Keratinocyte (primary cell): ENCODE results near the gene GABRB2. TPM values are rescaled to one million over a fixed set of nuclear protein-coding genes. Genes with fewer than 3 reads are reported as not detected.

Source experiments
- DNase-seq: peaks from one replicate; pipeline ENCODE4 v3.0.0-alpha.2; 2011; ENCODE audit warnings: low read depth, missing footprints, low spot score
- FAIRE-seq: peaks from 2 replicates; lab custom pipeline; 2011; peaks lifted over from hg19 to GRCh38; lab: Jason Lieb, UNC
- H2AFZ ChIP-seq: 2 replicates; pipeline ENCODE4 v1.6.0; 2012; ENCODE audit warnings: low read length, control low read depth, inconsistent platforms; ENCODE audit not compliant: control insufficient read depth
- H3K27ac ChIP-seq: 2 replicates; pipeline ENCODE4 v1.5.1; 2011; ENCODE audit warnings: low read length; ENCODE audit not compliant: control insufficient read depth, insufficient read depth
- H3K27me3 ChIP-seq: 3 replicates; pipeline ENCODE4 v1.6.0; 2011; ENCODE audit warnings: low read length; ENCODE audit not compliant: control insufficient read depth, insufficient read depth; ENCODE audit errors: extremely low read depth
- H3K36me3 ChIP-seq, 2 experiments: 2 replicates in 1 of 2; 3 replicates in 1 of 2; pipeline ENCODE4 v1.5.1; 2011; ENCODE audit warnings: low read length in 2 of 2, mild to moderate bottlenecking in 1 of 2; ENCODE audit not compliant: control insufficient read depth in 2 of 2, insufficient read depth in 2 of 2; ENCODE audit errors: extremely low read depth in 1 of 2
- H3K4me1 ChIP-seq: 3 replicates; pipeline ENCODE4 v1.5.1; 2011; ENCODE audit warnings: low read length; ENCODE audit not compliant: control insufficient read depth, insufficient read depth; ENCODE audit errors: extremely low read depth
- H3K4me2 ChIP-seq: 3 replicates; pipeline ENCODE4 v1.6.0; 2011; ENCODE audit warnings: low read depth, low read length; ENCODE audit not compliant: control insufficient read depth, insufficient read depth; ENCODE audit errors: extremely low read depth
- H3K4me3 ChIP-seq, 3 experiments: fragments of 200-600 bp in 1 of 3; sonication (generic) in 1 of 3; 2 replicates in 2 of 3; 3 replicates in 1 of 3; pipeline ENCODE4 v1.5.1; 2011 to 2016; ENCODE audit warnings: low read length in 3 of 3, mild to moderate bottlenecking in 3 of 3, control low read depth in 2 of 3, inconsistent platforms in 1 of 3, low read depth in 1 of 3, mixed read lengths in 1 of 3, mixed run types in 1 of 3, moderate library complexity in 1 of 3; ENCODE audit not compliant: control insufficient read depth in 2 of 3, insufficient read depth in 2 of 3; ENCODE audit errors: extremely low read depth in 1 of 3
- H3K79me2 ChIP-seq: 2 replicates; pipeline ENCODE4 v1.6.0; 2012; ENCODE audit warnings: low read length; ENCODE audit not compliant: control insufficient read depth, insufficient read depth
- H3K9ac ChIP-seq: 3 replicates; pipeline ENCODE4 v1.6.0; 2011; ENCODE audit warnings: low read length; ENCODE audit not compliant: control insufficient read depth, insufficient read depth; ENCODE audit errors: extremely low read depth
- H3K9me1 ChIP-seq: 3 replicates; pipeline ENCODE4 v1.6.0; 2011; ENCODE audit warnings: low read length; ENCODE audit not compliant: control insufficient read depth, insufficient read depth; ENCODE audit errors: extremely low read depth
- H3K9me3 ChIP-seq: 2 replicates; pipeline ENCODE4 v1.5.1; 2012; ENCODE audit warnings: low read depth, low read length; ENCODE audit not compliant: control insufficient read depth
- H4K20me1 ChIP-seq: 3 replicates; pipeline ENCODE4 v1.6.0; 2011; ENCODE audit warnings: low read length; ENCODE audit not compliant: control insufficient read depth, insufficient read depth; ENCODE audit errors: extremely low read depth
- EZH2 ChIP-seq: IDR thresholded peaks from one replicate; pipeline ENCODE4 v1.6.1; 2012; ENCODE audit warnings: inconsistent platforms, mild to moderate bottlenecking, low read length, moderate library complexity
- dilution Hi-C: fragments of 300-500 bp; cut with MboI; formaldehyde crosslinking; loops from one replicate; pipeline ENCODE4 v1.7.0; 2020; ENCODE audit warnings: low sequenced_read_pairs; ENCODE audit not compliant: extremely low pct_ligation_motif_present
- polyA plus RNA-seq, 5 experiments: library from polyadenylated mRNA; depleted of rRNA in 3 of 5; stranded (reverse) in 3 of 5; stranded (forward) in 1 of 5; unstranded in 1 of 5; fragments of >200 nt; gene quantifications; 1 replicate in 1 of 5; 2 replicates in 3 of 5; 3 replicates in 1 of 5; pipeline versions ENCODE4 v1.2.1 to v1.2.3, GENCODE V29; 2011 to 2012; ENCODE audit warnings: missing spikeins in 2 of 5, low read depth in 1 of 5, low replicate concordance in 1 of 5
- TF ChIP-seq, protein P1 (sequence below), 3 experiments: IDR thresholded peaks in 1 of 3; conservative IDR thresholded peaks in 1 of 3; optimal IDR thresholded peaks in 1 of 3; 2 replicates in 2 of 3; 3 replicates in 1 of 3; pipeline versions ENCODE3 to v1.5.1; 2011; ENCODE audit warnings: low read length in 3 of 3, mild to moderate bottlenecking in 3 of 3, moderate library complexity in 2 of 3, control low read depth in 1 of 3, inconsistent platforms in 1 of 3; ENCODE audit not compliant: insufficient read depth in 2 of 3; ENCODE audit errors: extremely low read depth in 1 of 3

The GABRB2 gene
- polyA plus RNA-seq, 1 donor (not counting 4 experiments of a cell fraction or from before 2014, with no cell fraction given) = not detected

DNA sequence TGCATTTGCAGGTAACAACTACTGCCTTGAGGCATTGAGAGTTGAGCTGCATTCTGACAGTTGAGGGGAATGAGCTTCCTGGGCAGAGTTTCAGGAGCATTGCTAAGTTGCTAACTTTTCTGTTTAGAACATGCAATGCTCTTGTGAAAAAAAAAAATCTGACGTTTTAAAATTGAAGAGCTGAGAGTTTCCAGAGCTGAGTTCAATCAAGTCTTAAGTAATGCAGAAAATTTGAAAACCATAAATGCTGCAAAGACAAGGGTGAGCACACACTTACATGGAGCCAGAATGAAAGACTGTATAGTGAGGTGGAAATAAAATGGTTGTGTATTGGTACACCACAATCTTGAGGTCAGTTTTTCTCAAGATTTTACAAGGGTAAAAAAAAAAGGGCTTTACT, 166.0 kb downstream of the GABRB2 start:
- no peaks in the 10 kb centered on the region for H3K9me3 ChIP-seq
- no peaks in the 10 kb centered on the region for H3K9me1 ChIP-seq
- DNase-seq (no peak), FAIRE-seq (no peak)
- H3K4me1 ChIP-seq = no peaks in the 10 kb centered on the region
- no peak overlapping the region for H2AFZ ChIP-seq
- H3K9ac ChIP-seq = no peak overlapping the region
- no peaks in the 10 kb centered on the region for H3K27me3 ChIP-seq
- H3K79me2 ChIP-seq = no peaks in the 10 kb centered on the region
- TF ChIP-seq, protein P1, sequence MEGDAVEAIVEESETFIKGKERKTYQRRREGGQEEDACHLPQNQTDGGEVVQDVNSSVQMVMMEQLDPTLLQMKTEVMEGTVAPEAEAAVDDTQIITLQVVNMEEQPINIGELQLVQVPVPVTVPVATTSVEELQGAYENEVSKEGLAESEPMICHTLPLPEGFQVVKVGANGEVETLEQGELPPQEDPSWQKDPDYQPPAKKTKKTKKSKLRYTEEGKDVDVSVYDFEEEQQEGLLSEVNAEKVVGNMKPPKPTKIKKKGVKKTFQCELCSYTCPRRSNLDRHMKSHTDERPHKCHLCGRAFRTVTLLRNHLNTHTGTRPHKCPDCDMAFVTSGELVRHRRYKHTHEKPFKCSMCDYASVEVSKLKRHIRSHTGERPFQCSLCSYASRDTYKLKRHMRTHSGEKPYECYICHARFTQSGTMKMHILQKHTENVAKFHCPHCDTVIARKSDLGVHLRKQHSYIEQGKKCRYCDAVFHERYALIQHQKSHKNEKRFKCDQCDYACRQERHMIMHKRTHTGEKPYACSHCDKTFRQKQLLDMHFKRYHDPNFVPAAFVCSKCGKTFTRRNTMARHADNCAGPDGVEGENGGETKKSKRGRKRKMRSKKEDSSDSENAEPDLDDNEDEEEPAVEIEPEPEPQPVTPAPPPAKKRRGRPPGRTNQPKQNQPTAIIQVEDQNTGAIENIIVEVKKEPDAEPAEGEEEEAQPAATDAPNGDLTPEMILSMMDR (optimal IDR thresholded peaks at IDR 0.05 in 1 of 3, IDR thresholded peaks at IDR 0.05 in 1 of 3, conservative IDR thresholded peaks at IDR 0.05 in 1 of 3; ENCODE audit: extremely low read depth in 1 of 3, insufficient read depth in 2 of 3, low read length in 3 of 3) = no peak
- TF ChIP-seq EZH2 = no peak
- no peaks in the 10 kb centered on the region for H4K20me1 ChIP-seq
- no peak overlapping the region for H3K27ac ChIP-seq
- H3K36me3 ChIP-seq = no peaks in the 10 kb centered on the region
- H3K4me3 ChIP-seq = no peak overlapping the region
- dilution Hi-C loops = no loop called here
- no peak overlapping the region for H3K4me2 ChIP-seq

DNA sequence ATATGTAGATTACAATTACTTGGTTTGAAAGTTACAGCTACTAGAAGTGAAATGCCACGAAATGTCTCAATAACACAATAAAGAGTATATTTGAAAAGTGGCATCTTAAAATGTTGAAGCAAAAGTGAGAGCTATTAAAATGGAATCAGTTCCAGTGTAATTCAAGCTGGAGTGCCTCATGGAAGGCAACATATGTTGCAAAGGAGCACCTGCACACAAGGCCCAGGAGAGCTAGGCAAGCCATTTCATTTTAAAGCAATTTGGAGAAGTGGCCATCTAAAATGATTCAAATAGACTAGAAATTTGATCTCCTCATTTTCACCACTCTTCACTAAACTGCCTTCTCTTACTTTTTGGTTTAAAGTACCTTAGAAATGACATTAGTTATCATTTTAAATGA, 167.8 kb downstream of the GABRB2 start:
- Histone ChIP-seq H3K27ac (no peak overlapping the region), H3K9ac (no peak overlapping the region), H2AFZ (no peak overlapping the region), H3K4me3 (no peak overlapping the region), H3K79me2 (no peaks in the 10 kb centered on the region), H3K9me1 (no peaks in the 10 kb centered on the region), H3K4me1 (no peaks in the 10 kb centered on the region), H3K9me3 (no peaks in the 10 kb centered on the region), H4K20me1 (no peaks in the 10 kb centered on the region), H3K4me2 (no peak overlapping the region), H3K36me3 (no peaks in the 10 kb centered on the region), H3K27me3 (no peaks in the 10 kb centered on the region)
- DNase-seq (no peak), FAIRE-seq (no peak)
- dilution Hi-C loops = no loop called here
- TF ChIP-seq EZH2 = no peak
- TF ChIP-seq, protein P1 (optimal IDR thresholded peaks at IDR 0.05 in 1 of 3, IDR thresholded peaks at IDR 0.05 in 1 of 3, conservative IDR thresholded peaks at IDR 0.05 in 1 of 3; ENCODE audit: extremely low read depth in 1 of 3, insufficient read depth in 2 of 3, low read length in 3 of 3) = no peak
